ENCODE measurements around the gene C1orf74.

GRCh38 chr1:209805341-209805781 is 21.0 kb upstream of the C1orf74 start:
- no peak for TF ChIP-seq CTCF (IDR thresholded peaks at IDR 0.05)
- no peak for TF ChIP-seq POLR2A (IDR thresholded peaks at IDR 0.05)

All from thyroid gland (tissue), 4 donors.